ENCODE measurements around the gene MOGAT3. TPM values are rescaled to one million over a fixed set of nuclear protein-coding genes. Genes with fewer than 3 reads are reported as not detected.

Gene MOGAT3
- total RNA-seq, 1 experiment from 2014 or later = not detected

DNA sequence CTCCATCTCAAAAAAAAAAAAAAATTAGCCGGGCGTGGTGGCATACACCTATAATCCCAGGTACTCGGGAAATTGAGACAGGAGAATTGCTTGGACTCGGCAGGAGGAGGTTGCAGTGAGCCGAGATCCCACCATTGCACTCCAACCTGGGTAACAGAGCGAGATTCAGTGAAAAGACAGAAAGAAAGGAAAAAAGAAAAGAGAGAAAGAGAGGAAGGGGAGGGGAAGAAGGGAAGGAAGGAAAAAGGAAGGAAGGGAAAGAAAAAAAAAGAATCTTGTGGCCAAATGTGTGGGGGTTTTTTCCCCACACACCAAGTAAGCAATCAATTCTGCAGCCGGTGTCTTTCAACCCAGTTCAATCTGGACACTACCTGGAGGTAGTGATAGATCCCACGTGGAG lies 11.7 kb downstream of the MOGAT3 start:
- H3K9me3 ChIP-seq = no peaks in the 10 kb centered on the region
- H3K4me3 ChIP-seq = no peak overlapping the region
- H3K36me3 ChIP-seq = no peaks in the 10 kb centered on the region
- no peaks in the 10 kb centered on the region for H3K27me3 ChIP-seq
- no peak for DNase-seq

DNA sequence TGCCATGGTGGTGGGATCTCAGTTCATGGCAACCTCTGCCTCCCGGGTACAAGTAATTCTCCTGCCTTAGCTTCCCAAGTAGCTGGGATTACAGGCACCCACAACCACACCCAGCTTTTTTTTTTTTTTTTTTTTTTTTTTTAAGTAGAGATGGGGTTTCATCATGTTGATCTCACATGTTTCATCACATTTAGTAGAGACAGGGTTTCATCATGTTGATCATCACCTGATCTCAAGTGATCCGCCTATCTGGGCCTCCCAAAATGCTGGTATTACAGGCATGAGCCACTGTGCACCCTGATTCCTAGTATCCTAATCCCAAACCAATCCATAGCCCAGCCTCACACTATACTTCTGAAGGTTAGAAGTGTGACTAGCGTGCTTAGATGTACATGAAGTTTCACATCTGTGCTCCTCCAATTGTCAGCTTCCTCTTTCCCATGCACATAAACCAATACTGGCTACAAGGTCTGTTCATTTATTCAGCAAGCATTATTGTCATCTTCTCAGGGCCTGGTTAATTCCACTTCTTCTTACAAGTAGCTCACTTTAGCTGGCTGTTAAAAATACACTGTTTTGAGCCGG lies 13.9 kb downstream of the MOGAT3 start:
- H3K4me3 ChIP-seq = no peak overlapping the region
- H3K36me3 ChIP-seq = no peaks in the 10 kb centered on the region
- no peaks in the 10 kb centered on the region for H3K9me3 ChIP-seq
- no peaks in the 10 kb centered on the region for H3K27me3 ChIP-seq
- no peak for DNase-seq

DNA sequence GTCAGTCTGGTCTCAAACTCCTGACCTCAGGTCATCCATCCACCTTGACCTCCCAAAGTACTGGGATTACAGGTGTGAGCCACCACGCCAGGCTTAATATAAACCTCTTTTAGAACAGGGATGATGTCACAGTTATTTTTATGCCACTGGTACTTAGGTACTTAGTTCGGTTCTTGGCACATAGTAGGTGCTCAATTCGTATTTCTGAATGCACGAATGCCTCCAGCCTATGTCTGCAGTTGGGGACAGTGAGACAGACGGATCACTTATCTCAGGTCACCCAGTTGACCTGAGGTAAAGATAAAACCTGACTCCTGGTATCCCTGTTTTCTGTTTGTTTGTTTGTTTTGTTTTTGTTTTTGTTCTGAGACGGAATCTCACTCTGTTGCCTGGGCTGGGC lies 14.6 kb downstream of the MOGAT3 start:
- no peak overlapping the region for H3K4me3 ChIP-seq

GRCh38 chr7:101185258-101185839 lies 15.5 kb downstream of the MOGAT3 start:
- Histone ChIP-seq H3K36me3 (no peaks in the 10 kb centered on the region), H3K4me3 (no peak overlapping the region), H3K9me3 (no peaks in the 10 kb centered on the region), H3K27me3 (no peaks in the 10 kb centered on the region)
- DNase-seq = no peak

More for the DNA sequence above, 14.6 kb downstream of the MOGAT3 start:
- Histone ChIP-seq H3K27me3 (no peaks in the 10 kb centered on the region), H3K36me3 (no peaks in the 10 kb centered on the region), H3K9me3 (no peaks in the 10 kb centered on the region)
- DNase-seq = no peak

DNA sequence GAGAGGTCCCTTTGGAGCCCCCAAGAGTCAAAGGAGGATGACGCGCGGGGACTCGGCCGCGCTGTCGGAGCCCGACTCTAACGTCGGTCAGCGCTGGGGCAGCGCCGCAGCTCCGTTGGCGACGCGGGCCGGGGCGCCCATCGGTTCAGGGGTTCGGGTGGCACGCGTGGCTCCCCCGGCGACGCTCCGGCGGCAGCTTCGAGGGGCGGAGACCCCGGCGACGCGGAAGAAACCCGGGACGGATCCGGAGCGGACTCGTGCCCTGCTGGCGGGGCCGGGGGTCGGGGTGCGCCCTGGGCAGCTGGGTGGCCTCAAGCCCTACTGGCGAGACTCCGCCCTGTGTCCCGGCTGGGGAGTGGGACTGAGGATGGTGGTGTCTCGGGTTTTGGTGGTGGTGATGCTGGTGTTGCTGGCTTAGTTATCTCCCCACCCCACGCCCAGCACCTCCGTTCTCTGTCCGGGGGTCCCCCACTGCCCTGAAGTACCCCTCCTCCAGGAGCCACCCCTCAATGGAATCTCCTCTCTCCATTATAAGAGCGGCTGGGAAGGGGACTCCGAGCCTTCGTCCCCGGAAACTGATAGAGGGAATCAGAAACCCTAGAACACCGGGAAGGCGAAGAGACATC lies 20.6 kb downstream of the MOGAT3 start, which contains the start of gene NAT16:
Gene NAT16 (minus strand): TSS at position 164 of the 626 bp plus-strand sequence. CDS start 5,486 bp downstream, outside the sequence.
- Histone ChIP-seq H3K9me3 (no peaks in the 10 kb centered on the region), H3K4me3 (no peak within 1 kb of the TSS), H3K27me3 (no peaks in the 10 kb centered on the region), H3K36me3 (no peaks in the 10 kb centered on the region)
- no peak for DNase-seq

GRCh38 chr7:101179713-101180112 lies 21.1 kb downstream of the MOGAT3 start:
- H3K9me3 ChIP-seq = no peaks in the 10 kb centered on the region
- H3K36me3 ChIP-seq = no peaks in the 10 kb centered on the region
- DNase-seq = no peak
- no peaks in the 10 kb centered on the region for H3K27me3 ChIP-seq
- H3K4me3 ChIP-seq = no peak overlapping the region

GRCh38 chr7:101179117-101179516 lies 21.7 kb downstream of the MOGAT3 start:
- DNase-seq = no peak
- Histone ChIP-seq H3K4me3 (no peak overlapping the region), H3K9me3 (no peaks in the 10 kb centered on the region), H3K27me3 (no peaks in the 10 kb centered on the region), H3K36me3 (no peaks in the 10 kb centered on the region)

DNA sequence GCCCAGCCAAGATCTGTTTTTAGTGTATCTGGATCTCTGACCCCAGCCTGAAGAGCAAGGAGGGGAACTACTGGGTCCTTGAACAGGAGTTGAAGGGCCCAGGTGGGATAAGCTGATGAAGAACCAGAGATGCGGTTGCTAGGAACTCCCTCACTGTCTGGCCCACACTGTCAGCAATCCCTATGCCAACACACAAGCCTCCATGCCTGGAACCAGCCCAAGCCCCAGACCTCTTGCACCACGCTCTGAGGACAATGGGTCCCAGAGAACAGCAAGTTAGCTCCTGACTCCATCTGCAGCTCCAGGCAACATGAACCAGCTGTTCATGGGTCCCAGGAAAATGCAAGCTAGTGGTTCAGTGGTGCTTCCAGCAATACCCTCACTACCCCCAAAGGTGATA lies 23.2 kb downstream of the MOGAT3 start:
- H3K36me3 ChIP-seq = no peaks in the 10 kb centered on the region
- no peak overlapping the region for H3K4me3 ChIP-seq
- H3K9me3 ChIP-seq = no peaks in the 10 kb centered on the region
- H3K27me3 ChIP-seq = peaks cover 7% of the 10 kb centered on the region
- DNase-seq = no peak

- no peak for DNase-seq
- no peaks in the 10 kb centered on the region for H3K36me3 ChIP-seq
- peaks cover 23% of the 10 kb centered on the region for H3K27me3 ChIP-seq
- no peak overlapping the region for H3K4me3 ChIP-seq
- H3K9me3 ChIP-seq = no peaks in the 10 kb centered on the region
These were observed 25.2 kb downstream of the MOGAT3 start for GRCh38 chr7:101175664-101176063.

GRCh38 chr7:101174322-101174854 lies 26.4 kb downstream of the MOGAT3 start:
- peaks cover 36% of the 10 kb centered on the region for H3K27me3 ChIP-seq
- no peak for DNase-seq
- H3K9me3 ChIP-seq = no peaks in the 10 kb centered on the region
- no peaks in the 10 kb centered on the region for H3K36me3 ChIP-seq
- no peak overlapping the region for H3K4me3 ChIP-seq

DNA sequence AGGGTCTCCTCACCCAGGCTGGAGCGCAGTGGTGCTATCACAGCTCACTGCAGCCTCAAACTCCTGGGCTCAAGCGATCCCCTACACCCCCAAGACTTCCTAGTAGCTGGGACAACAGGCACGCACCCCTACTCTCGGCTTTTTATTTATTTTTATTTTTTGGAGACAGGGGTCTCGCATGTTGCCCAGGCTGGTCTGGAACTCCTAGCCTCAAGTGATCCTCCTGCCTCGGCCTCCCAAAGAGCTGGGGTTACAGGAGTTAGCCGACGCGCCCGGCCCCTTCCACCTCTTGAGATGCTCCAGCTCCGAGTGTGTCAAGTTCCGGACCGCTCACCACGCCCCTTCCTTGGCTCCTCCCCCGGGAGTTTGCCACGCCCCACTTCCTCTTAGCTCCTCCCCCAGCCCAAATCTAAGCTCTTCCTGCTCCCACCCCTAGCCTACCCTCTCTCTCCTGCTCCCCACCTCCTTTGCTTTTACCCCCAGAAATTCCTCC lies 27.0 kb downstream of the MOGAT3 start:
- peaks cover 36% of the 10 kb centered on the region for H3K27me3 ChIP-seq

DNA sequence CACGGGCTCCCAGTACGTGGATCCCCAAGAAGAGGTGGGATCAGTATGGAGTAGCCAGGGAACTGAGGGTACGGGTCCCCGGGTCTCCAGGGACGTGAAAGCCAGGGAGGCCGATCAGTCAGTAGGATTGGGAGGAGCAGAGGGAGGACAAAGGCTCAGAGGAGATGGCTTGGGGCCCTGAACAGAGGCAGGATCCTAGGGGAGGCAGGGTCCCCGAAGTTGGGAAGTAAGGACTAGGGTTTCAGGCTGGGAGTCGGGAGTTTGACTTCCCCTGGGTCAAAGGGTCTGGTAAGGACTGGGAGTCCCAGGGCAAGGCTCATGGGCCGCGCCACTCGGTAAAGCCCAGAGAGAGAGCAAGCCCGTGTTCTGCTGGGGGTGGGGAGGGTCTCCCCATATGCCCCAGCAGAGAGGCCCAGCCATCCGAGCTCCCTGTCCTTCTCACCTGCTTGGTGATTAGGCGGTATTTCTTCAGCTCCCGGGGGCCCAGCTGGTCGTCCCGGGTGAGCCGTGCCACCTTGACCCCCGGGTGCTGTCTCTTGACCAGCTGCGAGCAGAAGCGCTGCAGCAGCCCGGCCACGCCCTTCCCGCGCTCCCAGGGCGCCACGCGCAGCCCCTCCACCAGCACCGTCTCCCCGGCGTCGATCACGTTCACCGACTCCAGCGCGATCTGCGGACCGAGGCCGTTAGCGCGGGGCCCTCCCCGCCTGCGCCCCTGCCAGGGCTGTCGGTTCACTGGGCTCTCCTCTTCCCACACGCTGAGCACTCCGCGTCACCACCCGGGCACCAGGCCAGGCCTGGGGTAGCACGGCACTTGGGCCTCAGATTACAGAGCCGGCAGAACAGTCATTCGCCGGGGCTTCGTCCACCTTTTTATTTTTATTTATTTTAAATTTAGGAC lies 27.7 kb downstream of the MOGAT3 start:
- Histone ChIP-seq H3K36me3 (no peaks in the 10 kb centered on the region), H3K9me3 (no peaks in the 10 kb centered on the region), H3K4me3 (no peak overlapping the region; the same call in 1 of the 2 replicates), H3K27me3 (peaks cover 36% of the 10 kb centered on the region)
- peak; percentile 84 for DNase-seq

More for the DNA sequence above, 27.0 kb downstream of the MOGAT3 start:
- DNase-seq = peak; percentile 18
- no peaks in the 10 kb centered on the region for H3K9me3 ChIP-seq
- no peak overlapping the region for H3K4me3 ChIP-seq
- H3K36me3 ChIP-seq = no peaks in the 10 kb centered on the region

DNA sequence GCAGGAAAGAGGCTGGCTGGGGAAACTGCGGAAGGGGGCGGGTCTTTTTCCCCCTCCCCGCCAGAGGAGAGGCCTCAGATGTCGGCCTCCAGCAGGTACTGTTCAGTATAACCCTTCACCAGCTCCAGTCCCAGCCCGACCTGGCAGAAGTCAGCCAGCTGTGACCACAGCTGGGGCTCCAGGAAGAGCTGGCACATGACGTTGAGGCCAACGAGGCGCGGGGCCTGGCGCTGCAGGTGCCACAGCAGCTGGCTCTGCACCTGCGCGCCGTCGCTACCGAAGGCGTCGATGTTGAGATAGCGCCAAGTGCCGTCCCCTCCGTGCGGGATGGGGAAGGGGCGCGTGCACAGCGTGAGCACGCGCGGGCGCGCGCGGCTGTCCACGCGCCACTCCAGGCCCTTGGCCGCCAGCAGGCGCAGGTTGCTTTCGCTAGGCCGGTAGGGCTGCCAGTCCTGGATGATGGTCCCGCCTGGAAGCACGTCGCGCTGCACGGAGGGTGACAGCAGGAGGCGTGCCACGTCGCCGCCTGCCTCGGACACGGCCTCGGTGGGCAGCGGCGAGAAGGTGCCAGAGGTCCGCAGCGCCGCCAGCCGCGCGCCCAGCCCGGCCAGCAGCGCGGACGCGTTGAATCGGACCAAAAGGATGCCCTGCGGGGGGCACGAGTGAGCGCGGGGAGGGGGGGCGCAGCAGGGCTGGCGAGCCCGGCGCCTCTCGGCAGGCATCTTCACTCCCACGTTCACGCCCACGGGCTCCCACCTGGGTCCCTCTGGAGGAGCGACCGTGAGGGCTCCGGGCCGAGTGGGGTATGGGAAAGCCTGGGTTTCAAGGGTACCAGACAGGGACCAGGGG lies 28.6 kb downstream of the MOGAT3 start:
- no peak for DNase-seq
- Histone ChIP-seq H3K27me3 (peaks cover 36% of the 10 kb centered on the region), H3K36me3 (no peaks in the 10 kb centered on the region), H3K4me3 (no peak overlapping the region), H3K9me3 (no peaks in the 10 kb centered on the region)

DNA sequence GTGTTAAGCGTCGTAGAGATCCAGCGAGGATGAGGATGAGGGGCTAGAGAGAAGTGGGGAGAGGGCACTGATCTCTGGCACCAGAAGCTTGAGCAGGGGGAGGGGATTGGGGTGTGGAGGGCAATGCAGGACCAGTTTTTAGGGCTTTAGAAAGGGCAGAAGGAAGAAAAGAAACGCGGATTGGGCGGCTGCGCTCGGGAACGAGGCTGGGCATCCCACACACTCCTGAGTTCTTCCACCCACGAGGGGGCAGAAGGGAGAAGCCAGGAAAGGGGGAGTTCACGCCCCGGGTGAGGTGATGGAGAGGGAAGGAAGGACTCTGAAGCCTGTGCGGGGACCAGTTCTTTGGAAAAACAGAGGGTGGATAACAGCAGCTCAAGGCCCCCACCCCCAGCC lies 29.4 kb downstream of the MOGAT3 start:
- no peaks in the 10 kb centered on the region for H3K9me3 ChIP-seq
- H3K27me3 ChIP-seq = peaks cover 36% of the 10 kb centered on the region
- no peaks in the 10 kb centered on the region for H3K36me3 ChIP-seq
- no peak for DNase-seq
- no peak overlapping the region for H3K4me3 ChIP-seq

GRCh38 chr7:101170617-101171441 lies 30.0 kb downstream of the MOGAT3 start:
- Histone ChIP-seq H3K36me3 (no peaks in the 10 kb centered on the region), H3K9me3 (no peaks in the 10 kb centered on the region), H3K4me3 (no peak overlapping the region), H3K27me3 (peaks cover 38% of the 10 kb centered on the region)
- no peak for DNase-seq

Measured in MG63 (cell line).